Skeletal muscle satellite cell (primary cell): ENCODE data around the gene RUNX2.

Source experiments
- H3K27me3 ChIP-seq: 2 replicates; pipeline ENCODE4 v1.7.0; 2013; ENCODE audit warnings: low read length; ENCODE audit not compliant: control insufficient read depth, insufficient read depth
- H3K36me3 ChIP-seq: 2 replicates; pipeline ENCODE4 v1.7.0; 2013; ENCODE audit warnings: mild to moderate bottlenecking, control low read depth, low read length; ENCODE audit not compliant: insufficient read depth
- H3K4me1 ChIP-seq: 2 replicates; pipeline ENCODE4 v1.7.0; 2013; ENCODE audit warnings: low read length; ENCODE audit not compliant: control insufficient read depth, insufficient read depth
- H3K4me2 ChIP-seq: 2 replicates; pipeline ENCODE4 v1.7.0; 2013; ENCODE audit warnings: mild to moderate bottlenecking, low read length
- H3K4me3 ChIP-seq: 2 replicates; pipeline ENCODE4 v1.7.0; 2013; ENCODE audit warnings: low read length
- H3K9ac ChIP-seq: 2 replicates; pipeline ENCODE4 v1.7.0; 2013; ENCODE audit warnings: mild to moderate bottlenecking, low read depth, low read length, moderate library complexity
- H3K9me3 ChIP-seq: replicated peaks from 2 replicates; pipeline ENCODE4 v1.7.0; 2013; ENCODE audit warnings: mild to moderate bottlenecking, control low read depth, low read length

Gene RUNX2

DNA sequence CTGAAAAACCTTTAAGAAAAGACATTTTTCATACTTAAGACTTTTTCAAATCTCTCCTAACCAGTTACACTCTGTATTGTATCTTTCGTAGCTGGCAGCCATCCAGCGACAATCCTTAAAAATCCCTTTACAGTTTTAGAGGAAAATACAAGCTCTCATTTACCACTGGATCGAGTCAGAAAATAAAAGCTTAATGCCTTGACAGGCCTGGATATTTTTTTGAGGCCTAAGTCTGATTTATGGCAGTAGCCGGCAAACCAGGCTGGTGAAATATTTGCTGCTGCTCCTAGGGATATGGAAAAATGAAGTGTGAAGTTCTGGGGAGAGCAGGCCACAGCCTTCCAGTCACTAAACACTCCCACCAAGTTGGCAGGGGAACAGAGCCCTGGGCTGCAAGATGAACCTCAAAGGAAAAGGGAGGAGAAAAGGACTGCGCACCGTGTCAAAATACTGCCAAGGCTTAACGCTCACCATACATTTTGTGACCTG is 262.6 kb downstream of the RUNX2 start:
- peaks cover 35% of the 10 kb centered on the region for H3K4me1 ChIP-seq
- peak overlapping the region; percentile 55 for H3K4me2 ChIP-seq

DNA sequence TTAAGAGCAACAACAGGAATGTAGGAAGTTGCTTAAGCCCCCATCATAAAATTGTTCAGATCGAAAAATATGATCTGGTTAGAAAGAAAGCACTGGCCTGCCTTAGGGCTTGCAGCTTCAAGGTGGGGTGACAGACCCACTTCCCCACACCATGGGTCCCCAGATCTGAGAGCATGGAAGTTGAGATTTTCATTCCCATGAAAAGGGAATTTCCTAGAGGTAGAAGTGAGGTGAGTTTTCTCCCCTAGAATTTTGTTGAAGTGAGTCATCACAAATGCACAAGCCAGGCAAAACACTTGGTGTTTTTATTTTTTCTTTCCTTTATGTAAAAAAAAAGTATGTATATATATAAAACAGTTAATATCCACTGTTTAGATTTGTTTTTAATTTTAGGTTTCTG is 263.2 kb downstream of the RUNX2 start:
- no peaks in the 10 kb centered on the region for H3K27me3 ChIP-seq
- no peak overlapping the region for H3K4me3 ChIP-seq
- H3K9ac ChIP-seq: peak overlapping the region; percentile 73

More for the DNA sequence above, 262.6 kb downstream of the RUNX2 start:
- no peak overlapping the region for H3K4me3 ChIP-seq
- H3K9me3 ChIP-seq: no peaks in the 10 kb centered on the region
- no peaks in the 10 kb centered on the region for H3K36me3 ChIP-seq
- H3K27me3 ChIP-seq: no peaks in the 10 kb centered on the region
- H3K9ac ChIP-seq: peak overlapping the region; percentile 73

DNA sequence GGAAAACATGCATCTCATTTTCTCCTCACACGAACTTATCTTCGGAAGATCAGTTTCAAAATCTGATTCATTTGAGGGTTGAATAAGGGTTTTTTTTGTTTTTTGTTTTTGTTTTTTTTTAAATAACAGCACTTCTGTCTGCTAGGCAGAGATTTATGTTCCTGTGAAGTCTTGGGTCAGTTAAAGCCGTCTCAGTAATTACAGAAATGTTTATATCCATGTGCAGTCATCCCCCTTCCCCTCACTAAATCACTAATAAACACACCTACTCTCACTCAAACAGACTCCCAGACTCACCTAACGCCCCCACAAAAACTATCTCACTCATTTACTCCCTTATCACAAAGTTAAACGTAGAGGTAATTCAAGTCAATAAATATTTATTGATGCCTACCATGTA is 263.8 kb downstream of the RUNX2 start:
- Histone ChIP-seq H3K9ac (no peak overlapping the region), H3K36me3 (no peaks in the 10 kb centered on the region), H3K4me3 (no peak overlapping the region), H3K9me3 (no peaks in the 10 kb centered on the region), H3K4me2 (no peak overlapping the region), H3K4me1 (peaks cover 35% of the 10 kb centered on the region), H3K27me3 (no peaks in the 10 kb centered on the region)

More for the DNA sequence above, 263.2 kb downstream of the RUNX2 start:
- Histone ChIP-seq H3K4me2 (peak overlapping the region; percentile 55), H3K36me3 (no peaks in the 10 kb centered on the region), H3K9me3 (no peaks in the 10 kb centered on the region), H3K4me1 (peaks cover 35% of the 10 kb centered on the region)

DNA sequence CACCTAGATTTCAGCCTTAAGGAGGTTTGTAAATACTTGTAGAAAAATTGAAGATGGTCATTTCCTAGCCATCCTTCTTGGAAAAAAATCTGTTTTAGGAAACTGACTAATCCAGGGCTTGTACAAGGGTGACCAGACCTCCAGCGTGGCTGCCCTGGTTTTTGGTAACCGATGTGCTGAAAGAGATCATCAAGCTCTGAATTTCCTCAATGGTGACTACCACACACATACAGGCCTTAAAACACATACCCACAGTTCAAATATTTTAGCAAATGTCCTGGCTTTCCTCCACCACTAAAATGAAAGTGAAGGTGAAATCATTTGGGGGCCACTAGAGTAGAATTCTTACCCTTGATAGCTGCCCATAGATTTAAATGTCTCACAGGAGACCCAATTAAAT is 264.9 kb downstream of the RUNX2 start:
- H3K36me3 ChIP-seq: no peaks in the 10 kb centered on the region
- H3K27me3 ChIP-seq: no peaks in the 10 kb centered on the region
- no peak overlapping the region for H3K4me2 ChIP-seq
- no peak overlapping the region for H3K4me3 ChIP-seq
- H3K9me3 ChIP-seq: no peaks in the 10 kb centered on the region
- peaks cover 35% of the 10 kb centered on the region for H3K4me1 ChIP-seq
- no peak overlapping the region for H3K9ac ChIP-seq

DNA sequence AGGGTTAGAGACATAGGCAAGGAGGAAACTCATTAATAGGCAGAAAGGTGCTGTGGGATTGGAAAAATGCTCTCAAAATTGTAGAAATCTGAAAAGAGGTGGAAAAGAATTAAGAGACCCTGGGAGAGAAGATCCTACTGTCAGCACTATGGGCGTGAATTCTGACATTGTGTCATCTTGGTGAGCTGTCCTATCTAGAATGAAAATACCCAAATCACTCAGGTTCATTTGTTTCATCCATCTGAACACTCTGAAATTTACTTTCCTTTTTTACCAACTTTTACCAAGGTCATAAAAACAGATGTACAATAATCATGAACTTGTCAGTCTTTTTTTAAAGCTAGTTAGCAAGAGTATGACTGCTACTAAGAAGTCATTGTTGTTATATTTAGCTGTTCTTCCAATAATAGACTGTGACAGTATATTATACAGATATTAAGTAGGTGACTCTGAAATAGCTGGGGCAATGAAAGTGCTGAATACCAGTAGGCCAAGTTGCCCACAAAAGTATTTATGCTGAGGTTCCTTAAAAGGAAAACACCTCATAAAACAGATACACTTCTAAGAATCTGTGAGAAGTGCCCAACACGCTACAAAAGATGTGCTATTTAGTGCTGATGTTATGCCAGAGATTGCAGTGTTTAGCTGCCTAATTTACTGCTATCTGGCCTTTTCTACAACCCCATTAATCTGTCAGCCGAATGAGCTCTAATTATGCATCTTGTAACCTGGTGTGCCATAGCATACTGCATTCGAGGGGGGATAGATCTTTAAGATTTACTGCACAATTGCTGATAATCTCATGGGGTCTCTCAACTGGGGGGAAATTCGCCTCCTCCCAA is 267.1 kb downstream of the RUNX2 start:
- H3K9ac ChIP-seq: no peak overlapping the region
- H3K36me3 ChIP-seq: no peaks in the 10 kb centered on the region
- H3K4me3 ChIP-seq: no peak overlapping the region
- no peaks in the 10 kb centered on the region for H3K9me3 ChIP-seq
- H3K4me2 ChIP-seq: no peak overlapping the region
- H3K27me3 ChIP-seq: no peaks in the 10 kb centered on the region
- peaks cover 27% of the 10 kb centered on the region for H3K4me1 ChIP-seq

DNA sequence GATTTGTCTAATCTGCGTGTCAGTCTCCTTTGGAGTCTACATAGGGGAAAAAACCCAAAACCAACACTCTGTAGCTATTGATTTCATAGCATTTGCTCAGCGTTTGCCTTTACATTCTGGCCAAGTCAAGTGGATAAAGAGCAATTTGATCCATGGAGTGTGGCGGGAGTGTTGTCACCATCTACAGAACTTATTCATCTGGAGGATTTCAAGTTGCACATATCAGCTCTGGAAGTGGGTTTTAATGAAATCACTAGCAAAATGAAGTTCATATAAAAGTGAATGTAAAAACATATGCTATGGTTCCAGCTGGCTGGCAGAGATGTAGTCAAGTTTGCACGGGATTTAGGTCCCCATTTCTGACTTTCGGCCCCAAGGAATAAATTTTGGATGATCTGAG is 269.3 kb downstream of the RUNX2 start:
- Histone ChIP-seq H3K4me1 (peaks cover 12% of the 10 kb centered on the region), H3K4me3 (no peak overlapping the region), H3K9me3 (no peaks in the 10 kb centered on the region), H3K9ac (no peak overlapping the region), H3K27me3 (no peaks in the 10 kb centered on the region), H3K4me2 (no peak overlapping the region), H3K36me3 (no peaks in the 10 kb centered on the region)

DNA sequence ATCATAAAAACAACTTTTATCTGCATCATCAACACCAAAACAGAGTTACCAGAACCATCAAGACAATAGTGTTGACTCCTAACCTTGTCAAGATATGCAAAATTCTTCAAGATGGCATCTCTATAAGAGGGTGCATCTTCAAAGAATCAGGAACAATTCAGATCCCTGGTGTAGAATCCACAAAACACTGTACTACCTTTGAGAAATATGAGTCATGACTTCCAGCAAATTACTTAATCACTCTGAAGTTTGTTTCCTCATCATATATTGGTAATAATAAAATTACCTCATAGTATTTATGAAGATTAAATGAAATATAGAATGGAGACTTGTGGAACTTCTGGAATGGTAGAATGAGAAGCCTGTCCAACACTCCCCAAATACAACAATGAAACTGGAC is 270.9 kb downstream of the RUNX2 start:
- H3K4me1 ChIP-seq: peaks cover 12% of the 10 kb centered on the region
- no peaks in the 10 kb centered on the region for H3K36me3 ChIP-seq
- no peaks in the 10 kb centered on the region for H3K9me3 ChIP-seq
- H3K4me3 ChIP-seq: no peak overlapping the region
- H3K4me2 ChIP-seq: no peak overlapping the region
- no peaks in the 10 kb centered on the region for H3K27me3 ChIP-seq
- no peak overlapping the region for H3K9ac ChIP-seq

DNA sequence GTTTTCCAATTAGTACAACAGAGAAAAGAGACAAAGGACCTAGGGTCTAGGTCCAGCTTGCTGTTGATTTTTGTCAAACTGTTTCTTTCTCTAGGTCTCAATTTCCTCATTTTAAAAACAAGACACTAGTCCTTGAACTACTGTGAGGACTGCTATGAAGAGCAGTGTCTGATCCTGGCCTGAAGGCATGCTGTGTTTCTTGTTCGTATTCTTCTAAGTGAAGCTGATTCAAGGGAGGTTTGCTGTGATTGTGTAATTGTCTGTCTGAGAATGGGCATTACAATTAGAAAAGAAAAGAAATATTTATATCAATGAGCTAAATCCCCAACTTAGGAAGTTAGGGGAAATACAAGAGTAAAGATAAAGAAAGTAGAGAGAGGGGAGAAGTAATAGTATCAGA is 277.8 kb downstream of the RUNX2 start:
- Histone ChIP-seq H3K9ac (no peak overlapping the region), H3K4me2 (no peak overlapping the region), H3K4me3 (no peak overlapping the region), H3K36me3 (no peaks in the 10 kb centered on the region), H3K4me1 (peaks cover 37% of the 10 kb centered on the region), H3K27me3 (no peaks in the 10 kb centered on the region), H3K9me3 (no peaks in the 10 kb centered on the region)

DNA sequence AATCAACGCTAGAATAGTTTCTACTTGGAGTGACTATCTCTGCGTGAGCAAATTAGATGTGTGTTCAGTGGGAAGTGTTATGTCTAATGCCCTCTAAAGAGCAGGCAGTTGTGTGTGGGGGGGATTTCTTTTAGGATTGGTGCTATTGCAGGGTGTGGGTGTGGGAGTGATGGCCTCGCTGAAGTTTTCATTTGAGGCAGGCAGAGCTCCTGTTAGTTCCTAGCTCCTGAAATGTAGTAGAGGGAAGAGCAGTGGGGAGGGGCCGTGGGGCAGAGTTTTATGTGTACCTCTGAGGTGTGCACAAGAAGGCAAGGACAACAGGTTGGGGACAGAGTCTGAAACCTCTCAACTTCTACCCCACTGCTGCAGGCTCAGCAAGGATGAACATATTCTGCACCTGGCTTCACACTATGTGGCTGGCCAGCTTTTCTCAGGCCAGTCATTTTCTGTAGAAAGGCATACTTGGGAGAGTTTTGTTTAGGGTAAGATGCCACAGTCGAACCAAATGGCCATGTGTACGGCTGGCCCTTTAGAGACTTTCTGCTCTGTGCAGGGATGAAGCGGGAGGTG is 278.8 kb downstream of the RUNX2 start:
- H3K9me3 ChIP-seq: no peaks in the 10 kb centered on the region
- H3K9ac ChIP-seq: no peak overlapping the region
- H3K4me3 ChIP-seq: no peak overlapping the region
- H3K36me3 ChIP-seq: no peaks in the 10 kb centered on the region
- no peaks in the 10 kb centered on the region for H3K27me3 ChIP-seq
- no peak overlapping the region for H3K4me2 ChIP-seq
- peaks cover 35% of the 10 kb centered on the region for H3K4me1 ChIP-seq

DNA sequence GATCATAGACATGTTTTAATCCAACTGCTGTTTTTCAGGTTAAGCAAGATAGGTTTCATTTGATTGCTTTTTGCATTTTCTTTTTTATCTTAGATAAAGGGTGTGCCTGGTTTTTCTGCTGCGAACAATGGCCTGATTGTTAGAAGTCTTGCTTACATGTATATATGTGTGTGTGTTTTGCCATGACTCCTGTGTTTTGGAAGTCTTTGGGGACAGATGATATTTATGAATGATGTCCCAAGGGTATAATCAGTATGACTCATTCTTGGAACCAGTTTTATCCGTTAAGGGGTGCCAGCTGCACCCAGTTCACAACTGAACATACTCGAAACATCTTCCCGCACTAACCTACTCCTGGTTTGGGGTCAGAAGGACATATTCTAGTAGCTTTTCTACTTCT is 279.7 kb downstream of the RUNX2 start:
- peak overlapping the region; percentile 21 for H3K9ac ChIP-seq

DNA sequence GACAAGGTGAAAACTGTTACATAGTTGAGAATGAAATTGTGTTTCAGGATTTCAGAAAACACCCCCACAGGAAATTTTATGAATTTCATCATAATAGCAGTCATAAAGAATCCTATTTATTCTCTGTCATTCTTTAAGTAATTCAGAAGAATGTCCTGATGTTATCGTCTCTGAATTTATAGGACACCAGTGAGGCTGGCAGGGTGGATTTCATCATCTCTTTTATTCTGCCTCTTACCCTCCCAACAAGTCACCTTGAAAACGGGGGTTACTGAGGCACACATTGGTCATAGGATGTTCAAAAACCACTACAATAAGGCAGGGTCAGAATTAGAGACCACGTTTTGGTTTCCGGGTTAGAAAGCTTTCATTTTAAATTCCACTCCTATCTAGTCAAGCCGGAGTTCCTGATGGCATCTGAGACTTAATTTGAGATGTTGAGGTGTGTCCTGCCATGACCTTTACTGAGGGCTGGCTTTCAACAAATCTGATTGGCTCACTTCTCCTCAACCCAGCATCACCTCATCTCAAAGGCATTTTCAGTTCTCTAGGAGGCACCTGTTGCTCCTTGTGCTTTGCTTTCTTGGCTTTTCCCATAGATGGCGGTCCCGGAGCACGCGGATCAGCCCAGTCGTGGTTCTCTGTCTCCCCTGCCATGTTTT is 280.3 kb downstream of the RUNX2 start:
- H3K27me3 ChIP-seq: no peaks in the 10 kb centered on the region
- no peaks in the 10 kb centered on the region for H3K9me3 ChIP-seq
- no peaks in the 10 kb centered on the region for H3K36me3 ChIP-seq
- peak overlapping the region; percentile 21 for H3K9ac ChIP-seq
- peaks cover 25% of the 10 kb centered on the region for H3K4me1 ChIP-seq
- no peak overlapping the region for H3K4me3 ChIP-seq
- H3K4me2 ChIP-seq: peak overlapping the region; percentile 35

More for the DNA sequence above, 279.7 kb downstream of the RUNX2 start:
- H3K9me3 ChIP-seq: no peaks in the 10 kb centered on the region
- no peaks in the 10 kb centered on the region for H3K36me3 ChIP-seq
- no peaks in the 10 kb centered on the region for H3K27me3 ChIP-seq
- no peak overlapping the region for H3K4me3 ChIP-seq
- peaks cover 29% of the 10 kb centered on the region for H3K4me1 ChIP-seq
- peak overlapping the region; percentile 9 for H3K4me2 ChIP-seq
